ENCODE data around the gene ATOX1.
"Not testable (repeated sequence)": the region's sequence is repeated elsewhere in the genome, so short reads cannot be mapped to it uniquely, and the experiment has no call there.

Gene ATOX1

DNA sequence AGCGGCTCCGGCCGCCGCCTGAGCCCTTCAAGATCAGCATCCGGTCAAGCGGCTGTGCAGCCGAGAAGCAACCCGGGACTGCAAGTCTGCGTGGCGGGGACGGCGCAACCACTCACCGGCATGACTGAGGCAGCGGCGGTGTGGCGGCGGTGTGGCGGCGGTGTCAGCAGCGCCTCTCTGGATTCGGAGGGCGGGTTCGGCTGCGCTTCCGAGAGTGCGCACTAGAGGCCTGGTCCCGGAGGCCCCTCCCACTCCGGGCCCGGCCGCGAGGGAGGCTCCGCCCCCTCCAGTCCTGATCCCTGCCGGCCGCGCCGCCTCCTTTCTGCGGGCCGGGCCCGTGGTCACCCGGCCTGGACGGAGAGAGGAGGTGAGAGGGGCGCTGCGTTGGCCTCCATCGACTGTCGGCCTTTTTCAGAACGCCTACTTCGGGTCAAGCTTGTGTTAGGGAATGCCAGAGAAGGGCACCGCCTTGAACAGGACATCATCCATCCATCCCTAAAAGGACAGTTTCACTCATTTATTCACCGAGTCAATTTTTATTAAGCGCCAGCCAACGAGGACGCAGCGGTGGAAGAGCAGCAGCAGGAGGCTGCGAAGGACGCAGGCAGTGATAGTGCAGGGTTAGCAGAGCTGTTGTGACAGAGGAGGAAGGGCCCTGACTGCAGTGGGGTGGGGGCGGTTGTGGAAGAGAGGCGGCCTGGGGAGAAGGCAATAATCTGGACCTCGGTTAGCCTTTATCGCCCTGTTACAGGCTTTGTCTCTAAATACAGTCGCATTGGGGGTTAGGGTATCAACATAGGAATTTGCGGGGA is at the start of gene ATOX1:
ATOX1 (minus strand) TSS at position 202 of the 812 bp plus-strand sequence; CDS start at position 122, 80 bp downstream.
- DNase-seq (ENCODE audit: low spot score) = peak; percentile 99

GRCh38 chr5:151805414-151806223 is 47.2 kb upstream of the ATOX1 start:
- DNase-seq (ENCODE audit: low spot score) = peak; percentile 72

- DNase-seq (ENCODE audit: low spot score) = no peak
Measured at GRCh38 chr5:151800532-151800931, 42.1 kb upstream of the ATOX1 start.

- DNase-seq (ENCODE audit: low spot score) = no peak
Measured at GRCh38 chr5:151799407-151799806, 41.0 kb upstream of the ATOX1 start.

- DNase-seq (ENCODE audit: low spot score) = no peak
Measured at GRCh38 chr5:151798674-151799073, 40.2 kb upstream of the ATOX1 start.

GRCh38 chr5:151795426-151795825 is 37.0 kb upstream of the ATOX1 start:
- no peak for DNase-seq (ENCODE audit: low spot score)

GRCh38 chr5:151793358-151793757 is 34.9 kb upstream of the ATOX1 start:
- no peak for DNase-seq (ENCODE audit: low spot score)

DNA sequence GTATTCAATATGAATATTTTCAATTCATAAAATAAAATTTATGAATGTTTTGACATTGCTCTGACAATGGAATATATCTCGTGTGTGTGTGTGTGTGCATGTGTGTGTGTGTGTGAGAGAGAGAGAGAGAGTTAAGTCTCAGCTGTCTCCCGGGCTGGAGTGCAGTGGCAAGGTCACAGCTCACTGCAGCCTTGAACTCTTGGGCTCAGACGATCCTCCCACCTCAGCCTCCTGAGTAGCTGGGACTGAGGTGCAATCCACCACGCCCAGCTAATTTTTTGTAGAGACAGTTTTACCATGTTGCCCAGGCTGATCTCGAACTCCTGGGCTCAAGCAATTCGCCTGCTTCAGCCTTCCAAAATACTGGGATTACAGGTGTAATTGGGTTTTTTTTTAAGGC is 29.4 kb upstream of the ATOX1 start:
- no peak for DNase-seq (ENCODE audit: low spot score)

GRCh38 chr5:151786468-151786867 is 28.0 kb upstream of the ATOX1 start:
- no peak for DNase-seq (ENCODE audit: low spot score)

- DNase-seq (ENCODE audit: low spot score) = no peak
Measured at GRCh38 chr5:151784141-151784540, 25.7 kb upstream of the ATOX1 start.

DNA sequence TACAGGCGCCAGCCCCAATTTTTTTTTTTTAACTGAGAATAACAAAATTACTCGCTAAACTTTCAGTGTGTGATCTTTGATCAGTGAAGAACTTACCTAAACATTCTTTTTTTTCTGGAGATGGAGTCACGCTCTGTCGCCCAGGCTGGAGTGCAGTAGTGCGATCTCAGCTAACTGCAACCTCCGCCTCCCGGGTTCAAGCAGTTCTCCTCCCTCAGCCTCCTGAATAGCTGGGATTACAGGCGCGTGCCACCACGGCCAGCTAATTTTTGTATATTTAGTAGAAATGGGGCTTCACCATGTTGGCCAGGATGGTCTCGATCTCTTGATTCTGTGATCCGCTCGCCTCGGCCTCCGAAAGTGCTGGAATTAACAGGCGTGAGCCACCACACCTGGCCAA is 25.2 kb upstream of the ATOX1 start:
- not testable (repeated sequence) for DNase-seq (ENCODE audit: low spot score)

DNA sequence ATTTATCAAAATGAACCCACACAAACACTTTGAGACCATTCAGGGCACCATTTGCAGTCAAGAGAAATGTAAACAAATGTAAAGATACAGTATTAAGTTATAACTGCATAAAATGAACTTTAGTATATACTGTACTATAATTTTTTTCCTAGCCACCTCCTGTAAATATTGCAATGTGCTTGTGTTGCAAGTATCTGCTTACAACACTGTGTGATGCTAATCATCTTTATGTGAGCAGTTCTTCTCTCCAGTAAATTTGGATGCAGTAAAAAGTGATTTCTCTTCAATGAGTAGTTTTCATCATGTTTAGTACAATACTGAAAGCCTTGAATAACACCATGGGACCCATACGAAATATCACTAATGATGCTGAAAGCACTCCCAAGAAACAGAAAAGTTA is 22.8 kb upstream of the ATOX1 start:
- DNase-seq (ENCODE audit: low spot score) = no peak

DNA sequence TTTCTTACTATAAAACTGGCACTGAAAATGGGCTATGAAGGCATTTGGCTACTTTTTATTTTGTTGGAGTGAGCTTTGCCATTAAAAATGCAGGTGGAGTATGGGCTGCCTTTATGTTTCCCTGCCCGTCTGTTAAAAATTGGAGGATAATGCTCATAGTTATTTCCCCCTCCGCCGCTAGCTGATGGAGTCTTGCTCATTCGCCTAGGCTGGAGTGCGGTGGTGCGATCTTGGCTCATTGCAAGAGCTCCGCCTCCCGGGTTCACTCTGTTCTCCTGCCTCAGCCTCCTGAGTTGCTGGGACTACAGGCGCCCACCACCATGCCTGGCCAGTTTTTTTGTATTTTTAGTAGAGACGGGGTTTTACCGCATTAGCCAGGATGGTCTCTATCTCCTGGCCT is 21.9 kb upstream of the ATOX1 start:
- no peak for DNase-seq (ENCODE audit: low spot score)

- no peak for DNase-seq (ENCODE audit: low spot score)
Measured at GRCh38 chr5:151779531-151780125, 21.2 kb upstream of the ATOX1 start.

GRCh38 chr5:151775025-151775606 is 16.7 kb upstream of the ATOX1 start:
- no peak for DNase-seq (ENCODE audit: low spot score)

DNA sequence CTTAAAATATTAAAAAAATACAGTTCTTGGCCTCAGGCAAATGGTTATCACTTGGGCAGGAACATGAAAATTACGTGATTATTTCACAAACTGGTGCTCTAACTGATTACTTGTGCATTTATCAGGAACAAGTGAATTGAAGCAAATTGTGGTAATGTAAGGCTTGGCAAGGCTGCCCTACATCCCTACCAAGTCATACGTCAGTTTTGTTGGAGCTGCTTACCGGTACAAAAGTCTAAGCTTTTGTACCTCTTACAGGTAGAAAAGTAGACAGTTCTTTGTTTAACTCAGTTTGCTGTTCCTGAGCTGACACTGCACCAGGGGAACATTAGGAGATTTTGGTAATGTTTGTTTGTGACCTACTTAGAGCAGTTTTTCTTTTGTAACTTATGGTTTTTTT is 15.5 kb upstream of the ATOX1 start:
- DNase-seq (ENCODE audit: low spot score) = no peak

GRCh38 chr5:151772846-151773561 is 14.6 kb upstream of the ATOX1 start:
- DNase-seq (ENCODE audit: low spot score) = peak; percentile 34

- DNase-seq (ENCODE audit: low spot score) = peak; percentile 41
Measured at GRCh38 chr5:151772029-151772845, 13.8 kb upstream of the ATOX1 start.

DNA sequence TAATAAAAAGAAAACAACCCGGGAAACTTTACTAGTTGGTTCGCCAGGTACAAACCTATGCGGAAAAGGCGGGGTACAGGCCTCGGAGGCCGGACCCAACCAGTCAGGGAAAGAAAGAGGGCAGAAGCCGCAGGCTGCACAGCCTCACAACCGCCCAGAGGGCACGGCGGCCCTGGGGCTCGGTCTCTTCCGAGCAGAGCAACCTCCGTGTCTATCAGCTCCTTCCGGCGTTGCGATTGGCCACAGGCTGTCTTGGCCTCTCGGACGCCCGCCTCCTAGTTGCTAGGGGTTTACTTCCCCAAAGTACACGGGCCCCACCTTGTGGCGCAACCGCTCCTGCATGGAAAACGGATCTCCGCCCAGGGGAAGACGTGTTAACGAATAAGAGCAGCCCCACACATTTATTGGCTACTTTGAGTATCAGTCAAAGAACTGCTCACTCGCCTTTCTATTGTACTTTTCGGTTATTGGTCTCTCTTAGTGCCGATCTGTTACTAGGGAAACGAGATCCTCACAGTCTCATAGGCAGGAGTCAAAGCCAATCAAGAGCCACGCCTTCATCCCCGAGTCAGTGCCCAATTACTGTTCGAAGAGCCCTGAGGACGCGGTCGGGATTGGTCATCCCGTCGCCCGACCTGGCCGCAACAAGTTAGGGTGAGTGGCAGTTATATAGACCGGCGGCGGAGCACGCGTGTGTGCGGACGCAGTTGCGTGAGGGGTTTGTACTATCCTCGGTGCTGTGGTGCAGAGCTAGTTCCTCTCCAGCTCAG is 13.0 kb upstream of the ATOX1 start, which contains the start of gene G3BP1:
G3BP1 (plus strand) TSS at position 696 of the 770 bp plus-strand sequence. CDS start 14,667 bp downstream, outside the sequence.
- peak; percentile 97 for DNase-seq (ENCODE audit: low spot score)
